ENCODE measurements around the gene SLC25A39. TPM values are rescaled to one million over a fixed set of nuclear protein-coding genes. Genes with fewer than 3 reads are reported as not detected.

The SLC25A39 gene
- polyA plus RNA-seq, 1 of the 3 experiments (the other 2 are of a cell fraction): 131 TPM

- TF ChIP-seq POLR2AphosphoS5 (IDR thresholded peaks at IDR 0.05; ENCODE audit: low read depth, low read length) (no peak), FOSL2 (IDR thresholded peaks at IDR 0.05; ENCODE audit: borderline replicate concordance, low read depth) (no peak)
Observed at GRCh38 chr17:44354582-44355561, 30.2 kb upstream of the SLC25A39 start (continued).

DNA sequence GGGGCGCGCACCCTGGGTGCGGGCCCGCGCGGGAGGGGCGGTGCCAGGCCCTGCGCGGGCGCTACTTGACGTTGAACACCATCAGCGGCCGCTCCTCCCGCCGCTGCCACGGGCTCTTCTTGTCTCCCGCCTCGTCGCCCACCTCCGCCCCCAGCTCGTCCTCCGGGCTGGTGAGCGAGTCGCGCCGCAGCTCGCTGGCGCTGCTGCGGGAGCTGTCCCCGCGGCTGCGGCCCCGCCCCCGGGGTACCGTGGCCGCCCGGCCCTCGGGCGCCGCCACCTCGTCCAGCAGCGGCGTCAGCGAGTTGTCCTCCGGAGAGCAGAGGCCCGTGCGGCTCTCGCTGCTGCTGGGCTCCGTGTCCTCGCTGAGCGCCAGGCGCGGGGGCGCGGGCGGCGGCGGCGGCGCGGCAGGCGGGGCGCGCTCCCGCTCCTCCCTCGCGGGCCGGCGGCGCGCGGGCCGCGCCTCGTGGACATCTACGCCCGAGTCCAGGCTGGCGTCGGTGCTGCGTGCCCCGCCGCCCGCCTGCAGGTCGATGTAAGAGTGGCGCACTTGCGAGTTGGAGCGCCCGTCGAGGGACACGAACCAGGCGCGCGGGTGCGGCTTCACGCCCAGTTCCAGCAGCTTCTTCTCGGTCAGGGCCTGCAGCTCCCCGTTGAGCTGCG is 29.2 kb upstream of the SLC25A39 start:
- Histone ChIP-seq H4K20me1 (ENCODE audit: insufficient read depth) (peaks cover 3% of the 10 kb centered on the region; the same call in 1 of the 2 replicates), H3K4me1 (ENCODE audit: control insufficient read depth in 1 of 2, insufficient read depth in 2 of 2, low read depth in 1 of 2, low read length in 1 of 2) (no peaks in the 10 kb centered on the region; a peak in 1 of 4 replicates), H3K4me3 (ENCODE audit: low read depth in 2 of 2, low read length in 1 of 2) (no peak overlapping the region), H3K9me2 (no peaks in the 10 kb centered on the region), H3K9ac (no peak overlapping the region), H3K36me3 (replicated peaks in 1 of 2; ENCODE audit: control insufficient read depth in 1 of 2, insufficient read depth in 2 of 2, low read length in 1 of 2) (peaks cover 0 to 35% of the 10 kb centered on the region in 2 experiments), H3K9me3 (no peaks in the 10 kb centered on the region), H3K27ac (ENCODE audit: low read depth in 2 of 2, low read length in 1 of 2) (no peak overlapping the region), H2AFZ (ENCODE audit: low read depth) (no peak overlapping the region), H3K27me3 (ENCODE audit: insufficient read depth) (no peaks in the 10 kb centered on the region), H3F3A (replicated peaks; ENCODE audit: insufficient read depth) (no peaks in the 10 kb centered on the region), H3K79me2 (ENCODE audit: insufficient read depth) (no peaks in the 10 kb centered on the region), H3K4me2 (no peak overlapping the region)
- ChIA-PET POLR2A (no interaction called here), CTCF (interaction anchor here (1.5 to 2.6 kb wide), 2 partner anchors 9 kb away, joined by 3 to 12 read pairs; partner anchors contain the start of genes FAM171A2 and GRN)
- TF ChIP-seq CTCF (IDR thresholded peaks at IDR 0.05) (no peak), POLR2AphosphoS5 (IDR thresholded peaks at IDR 0.05; ENCODE audit: low read depth, low read length) (no peak), SMC3 (IDR thresholded peaks at IDR 0.05; ENCODE audit: low read depth, low read length) (no peak), JUND (IDR thresholded peaks at IDR 0.05) (no peak), MAX (IDR thresholded peaks at IDR 0.05; ENCODE audit: low read depth) (no peak), YY1 (IDR thresholded peaks at IDR 0.05; ENCODE audit: low read depth) (no peak)
- DNase-seq: no peak
- WGBS (ENCODE audit: low lambda C conversion rate): 85% methylated on average over 71 of the region's 98 CpGs

- DNase-seq: no peak
- Histone ChIP-seq H3K4me1 (ENCODE audit: control insufficient read depth in 1 of 2, insufficient read depth in 2 of 2, low read depth in 1 of 2, low read length in 1 of 2) (no peaks in the 10 kb centered on the region; a peak in 1 of 4 replicates), H3K4me2 (no peak overlapping the region), H3K9me3 (no peaks in the 10 kb centered on the region), H2AFZ (ENCODE audit: low read depth) (no peak overlapping the region), H3K36me3 (replicated peaks in 1 of 2; ENCODE audit: control insufficient read depth in 1 of 2, insufficient read depth in 2 of 2, low read length in 1 of 2) (peaks cover 0 to 35% of the 10 kb centered on the region in 2 experiments), H3K9me2 (no peaks in the 10 kb centered on the region), H4K20me1 (ENCODE audit: insufficient read depth) (peaks cover 7% of the 10 kb centered on the region; the same call in 1 of the 2 replicates), H3K27me3 (ENCODE audit: insufficient read depth) (no peaks in the 10 kb centered on the region), H3K9ac (no peak overlapping the region), H3K79me2 (ENCODE audit: insufficient read depth) (no peaks in the 10 kb centered on the region), H3F3A (replicated peaks; ENCODE audit: insufficient read depth) (no peaks in the 10 kb centered on the region), H3K4me3 (ENCODE audit: low read depth in 2 of 2, low read length in 1 of 2) (no peak overlapping the region), H3K27ac (ENCODE audit: low read depth in 2 of 2, low read length in 1 of 2) (no peak overlapping the region)
- POLR2A ChIA-PET: interaction anchor here (2.1 kb wide), 1 partner anchor 9 kb away, joined by 11 read pairs; the partner anchor contains the start of gene FAM171A2
- CTCF ChIA-PET: interaction anchor here (2.6 to 3.4 kb wide), 2 partner anchors 10 to 136 kb away, joined by 12 to 20 read pairs; partner anchors contain the start of gene FAM171A2
- no peak for TF ChIP-seq JUND (IDR thresholded peaks at IDR 0.05)
- TF ChIP-seq, protein P1, sequence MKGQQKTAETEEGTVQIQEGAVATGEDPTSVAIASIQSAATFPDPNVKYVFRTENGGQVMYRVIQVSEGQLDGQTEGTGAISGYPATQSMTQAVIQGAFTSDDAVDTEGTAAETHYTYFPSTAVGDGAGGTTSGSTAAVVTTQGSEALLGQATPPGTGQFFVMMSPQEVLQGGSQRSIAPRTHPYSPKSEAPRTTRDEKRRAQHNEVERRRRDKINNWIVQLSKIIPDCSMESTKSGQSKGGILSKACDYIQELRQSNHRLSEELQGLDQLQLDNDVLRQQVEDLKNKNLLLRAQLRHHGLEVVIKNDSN (IDR thresholded peaks at IDR 0.05; ENCODE audit: borderline replicate concordance, low read depth): no peak
- TF ChIP-seq SIN3A (IDR thresholded peaks at IDR 0.05; ENCODE audit: borderline replicate concordance, low read depth, low read length): no peak
- 82% methylated on average over 16 of the region's 22 CpGs for WGBS (ENCODE audit: low lambda C conversion rate)
Observed at GRCh38 chr17:44352828-44353671, 28.4 kb upstream of the SLC25A39 start.

Measured in SK-N-SH (cell line).